HG03354 (cell line): ENCODE results near the gene ZNF440.
"Not testable (repeated sequence)": the region's sequence is repeated elsewhere in the genome, so short reads cannot be mapped to it uniquely, and the experiment has no call there.

Experiments
- ATAC-seq: cut with Tn5 transposase; IDR thresholded peaks from one replicate; pipeline ENCODE4 v1.9.1; 2021; ENCODE audit warnings: mild to moderate bottlenecking; ENCODE audit not compliant: unreplicated experiment, poor library complexity, severe bottlenecking

Gene ZNF440

DNA sequence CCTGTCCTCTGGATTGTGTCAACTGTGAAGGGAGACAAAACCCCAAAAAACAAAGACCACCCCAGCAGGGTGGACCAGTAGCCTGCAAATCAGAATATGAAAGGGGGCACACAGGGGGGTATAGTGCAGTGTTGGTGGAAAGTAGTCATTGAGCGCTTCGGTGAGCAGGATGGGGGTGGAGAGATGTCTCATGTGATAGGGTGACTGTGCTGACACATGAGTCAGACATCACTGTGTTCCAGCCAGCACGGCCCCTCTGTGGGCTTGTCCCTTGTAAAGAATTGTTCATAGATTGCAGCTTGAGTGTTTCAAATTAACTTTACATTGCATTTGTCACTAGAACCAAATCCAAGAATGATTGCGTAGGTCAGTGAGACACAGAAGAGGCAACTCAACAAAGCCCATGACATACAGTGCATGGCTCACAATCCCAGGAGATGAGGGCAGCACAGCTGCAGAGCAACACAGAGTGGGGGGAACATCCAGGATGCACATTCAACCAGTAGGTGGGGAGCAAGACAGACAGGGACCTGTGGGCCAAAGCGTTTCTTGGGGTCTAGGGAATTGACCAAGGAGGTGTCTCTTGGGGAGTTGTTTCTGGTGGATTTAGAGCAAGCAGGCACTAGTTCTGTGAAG, 7.5 kb downstream of the ZNF440 start:
- ATAC-seq: no peak

DNA sequence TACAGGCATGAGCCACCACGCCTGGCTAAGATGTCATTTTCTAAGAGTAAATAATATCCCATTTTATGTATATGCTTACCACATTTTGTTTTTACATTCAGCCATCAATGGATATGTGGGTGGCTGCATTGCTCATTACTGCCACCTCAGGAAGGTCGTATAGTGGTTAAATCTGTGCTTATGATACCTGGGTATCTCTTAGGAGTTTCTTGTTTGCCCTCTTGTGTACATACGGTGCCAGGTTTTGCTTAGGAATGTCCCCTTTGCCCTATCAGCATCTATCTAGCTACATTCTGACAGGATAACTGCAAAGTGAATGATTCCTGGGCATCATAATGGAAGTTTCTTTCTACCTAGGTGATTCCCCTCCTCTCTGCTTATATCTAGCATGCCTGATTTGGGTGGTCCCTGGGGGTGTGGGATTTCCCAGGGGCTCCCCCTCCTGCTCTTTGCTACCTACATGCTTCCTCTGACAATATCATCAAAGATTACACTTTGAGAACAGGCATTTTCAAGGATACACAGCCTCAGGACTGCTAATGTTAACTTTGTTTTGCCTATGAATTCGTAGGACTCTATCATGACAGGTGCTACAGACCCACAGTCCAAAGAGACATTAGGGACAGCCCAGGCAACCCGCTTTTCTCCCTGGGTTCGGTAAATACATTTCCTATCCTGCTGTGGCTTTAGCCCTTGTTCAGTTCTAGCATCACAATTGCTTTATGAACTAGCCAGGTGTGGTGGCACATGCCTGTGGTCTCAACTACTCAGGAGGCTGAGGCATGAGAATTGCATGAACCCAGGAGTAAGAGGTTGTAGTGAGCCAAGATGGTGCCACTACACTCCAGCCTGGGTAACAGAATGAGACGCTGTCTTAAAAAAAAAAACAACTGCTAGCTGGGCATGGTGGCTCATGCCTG, 15.1 kb downstream of the ZNF440 start:
- ATAC-seq: not testable (repeated sequence)

DNA sequence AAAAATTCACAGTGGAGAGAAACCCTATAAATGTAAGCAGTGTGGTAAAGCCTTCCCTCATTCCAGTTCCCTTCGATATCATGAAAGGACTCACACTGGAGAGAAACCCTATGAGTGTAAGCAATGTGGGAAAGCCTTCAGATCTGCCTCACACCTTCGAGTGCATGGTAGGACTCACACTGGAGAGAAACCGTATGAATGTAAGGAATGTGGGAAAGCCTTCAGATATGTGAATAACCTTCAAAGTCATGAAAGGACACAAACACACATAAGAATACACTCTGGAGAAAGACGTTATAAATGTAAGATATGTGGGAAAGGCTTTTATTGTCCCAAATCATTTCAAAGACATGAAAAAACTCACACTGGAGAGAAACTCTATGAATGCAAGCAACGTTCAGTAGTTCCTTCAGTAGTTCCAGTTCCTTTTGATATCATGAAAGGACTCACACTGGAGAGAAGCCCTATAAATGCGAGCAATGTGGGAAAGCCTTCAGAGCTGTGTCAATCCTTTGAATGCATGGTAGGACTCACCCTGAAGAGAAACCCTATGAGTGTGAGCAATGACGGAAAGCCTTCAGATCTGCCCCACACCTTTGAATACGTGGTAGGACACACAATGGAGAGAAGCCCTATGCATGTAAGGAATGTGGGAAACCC, 18.3 kb downstream of the ZNF440 start:
- ATAC-seq: no peak

DNA sequence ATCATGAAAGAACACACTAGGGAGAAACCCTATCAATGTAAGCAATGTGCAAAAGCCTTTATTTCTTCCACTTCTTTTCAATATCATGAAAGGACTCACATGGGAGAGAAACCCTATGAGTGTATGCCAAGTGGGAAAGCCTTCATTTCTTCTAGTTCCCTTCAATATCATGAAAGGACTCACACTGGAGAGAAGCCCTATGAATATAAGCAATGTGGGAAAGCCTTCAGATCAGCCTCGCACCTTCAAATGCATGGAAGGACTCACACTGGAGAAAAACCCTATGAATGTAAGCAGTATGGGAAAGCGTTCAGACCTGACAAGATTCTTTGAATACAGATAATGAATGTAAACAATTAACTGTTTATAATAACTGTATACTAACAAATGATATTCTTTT, 19.5 kb downstream of the ZNF440 start:
- ATAC-seq: no peak

DNA sequence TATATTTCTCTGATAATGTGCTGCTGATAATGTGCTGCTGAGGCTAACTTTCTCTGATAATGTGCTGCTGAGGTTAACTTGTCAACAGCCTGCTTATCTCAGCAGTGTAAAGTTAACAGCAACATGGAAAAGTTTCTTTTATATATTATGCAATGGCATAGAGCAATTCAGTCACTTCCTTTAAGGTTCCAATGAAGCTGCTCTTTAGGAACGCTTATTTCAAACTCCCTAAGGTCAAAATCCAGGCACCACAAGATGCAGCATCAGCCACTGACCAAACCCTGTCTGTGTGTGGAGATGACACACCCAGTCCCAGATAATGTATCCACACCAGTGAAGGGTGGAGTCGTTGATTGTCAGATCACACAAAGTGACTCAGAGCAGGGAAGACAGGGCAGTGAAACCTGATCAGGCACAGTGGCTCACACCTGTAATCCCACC, 21.6 kb downstream of the ZNF440 start:
- not testable (repeated sequence) for ATAC-seq

DNA sequence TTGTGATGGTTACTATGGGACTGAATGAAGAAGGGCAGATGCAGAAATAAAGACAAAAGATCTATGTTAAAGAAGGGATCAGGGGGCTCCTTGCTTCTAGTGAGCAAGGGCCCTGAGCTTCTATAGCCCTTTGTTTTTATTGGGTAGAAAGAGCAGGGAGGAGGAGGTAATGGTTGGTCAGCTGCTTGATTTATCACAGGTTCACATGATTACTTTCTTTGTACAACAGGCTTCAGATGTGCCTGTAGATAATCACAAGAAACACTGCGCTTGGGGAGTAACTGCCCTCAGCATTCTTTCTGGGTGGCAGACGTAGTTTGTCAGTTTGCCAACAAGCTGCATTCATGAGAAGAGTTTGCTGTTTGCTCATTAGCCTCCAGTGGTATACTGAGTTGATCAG, 29.6 kb downstream of the ZNF440 start:
- no peak for ATAC-seq

DNA sequence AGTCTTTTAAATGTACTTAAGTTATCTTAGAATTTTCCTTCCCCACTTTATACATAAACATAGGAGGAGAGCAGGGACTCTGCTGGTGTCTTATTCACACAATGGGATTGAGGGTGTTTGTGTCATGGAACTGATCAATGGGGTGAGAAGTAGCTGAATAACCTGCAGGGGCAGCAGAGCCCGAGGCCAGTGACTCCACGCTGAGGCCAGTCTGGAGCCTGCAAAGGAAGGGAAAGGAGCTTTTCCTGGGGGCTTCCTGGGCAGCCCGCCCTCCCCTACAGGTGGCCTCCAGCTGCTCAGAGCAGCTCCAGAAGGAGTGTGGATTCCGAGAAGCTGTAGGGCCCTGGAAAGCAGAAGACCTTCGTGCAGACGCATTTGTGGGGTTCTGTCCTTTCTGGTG, 33.5 kb downstream of the ZNF440 start:
- ATAC-seq: not testable (repeated sequence)

DNA sequence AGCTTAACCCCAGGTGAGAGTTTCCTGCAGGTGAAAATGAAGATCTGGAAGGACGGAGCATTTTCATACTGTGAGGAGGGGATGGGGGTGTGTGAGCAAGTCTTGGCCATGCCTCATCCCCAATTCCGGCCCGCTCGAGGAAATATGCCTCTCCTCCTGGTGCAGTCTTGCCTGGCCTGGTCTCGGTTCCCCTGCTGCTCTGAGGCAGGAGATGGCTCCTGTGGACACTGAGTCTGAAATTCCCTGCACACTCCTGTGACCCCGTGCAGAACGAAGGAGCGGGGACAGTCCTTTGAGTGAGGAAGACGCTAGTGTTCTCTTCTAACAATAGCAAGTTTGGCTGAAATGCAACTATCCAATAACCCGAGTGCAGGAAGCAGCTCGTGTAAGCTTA, 34.1 kb downstream of the ZNF440 start:
- no peak for ATAC-seq

DNA sequence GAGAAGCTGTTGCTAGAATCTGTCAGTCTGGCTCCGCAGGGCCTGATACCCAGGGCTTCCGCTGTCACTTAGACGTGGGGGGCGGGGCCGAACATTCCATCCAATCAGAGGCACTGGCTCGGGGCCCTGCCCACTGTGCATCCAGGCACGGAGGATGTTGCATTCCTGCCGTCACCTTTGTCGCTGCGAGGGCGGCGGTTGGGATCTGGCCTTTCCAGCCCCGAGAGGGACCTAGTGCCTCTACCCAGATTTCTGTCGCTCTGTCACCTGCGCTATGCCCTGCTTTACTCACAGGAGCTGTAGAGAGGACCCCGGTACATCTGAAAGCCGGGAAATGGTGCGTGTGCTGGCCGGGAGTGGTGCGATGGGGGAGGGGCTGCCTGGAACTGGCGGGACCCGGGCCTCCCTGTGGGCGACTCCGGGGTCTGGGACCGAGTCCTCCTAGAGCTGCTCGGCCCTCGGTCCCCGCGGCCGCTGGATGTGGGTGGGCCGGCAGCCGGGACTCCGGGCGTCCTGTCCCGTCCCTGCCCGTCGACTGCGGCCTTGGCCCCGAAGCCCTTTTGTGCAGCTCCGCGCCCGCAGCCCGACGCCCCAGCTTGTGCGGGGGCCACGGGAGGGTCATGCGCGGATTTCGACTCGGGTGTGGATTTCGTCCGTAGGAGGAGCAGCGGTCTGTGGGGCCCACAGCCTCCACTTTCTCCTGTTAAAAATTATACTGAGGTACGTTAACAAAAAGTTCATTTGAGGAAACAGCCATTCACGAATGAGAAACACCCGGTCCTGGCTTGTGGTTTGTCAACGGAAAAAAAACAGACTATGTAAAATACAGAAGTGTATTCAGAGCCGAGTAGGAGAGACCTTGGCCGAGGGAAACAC, 34.8 kb downstream of the ZNF440 start, which contains the start of gene ZNF439:
ZNF439 (plus strand) TSS at position 133 of the 876 bp plus-strand sequence; CDS start at position 275, 142 bp downstream.
- ATAC-seq: peak; percentile 88

DNA sequence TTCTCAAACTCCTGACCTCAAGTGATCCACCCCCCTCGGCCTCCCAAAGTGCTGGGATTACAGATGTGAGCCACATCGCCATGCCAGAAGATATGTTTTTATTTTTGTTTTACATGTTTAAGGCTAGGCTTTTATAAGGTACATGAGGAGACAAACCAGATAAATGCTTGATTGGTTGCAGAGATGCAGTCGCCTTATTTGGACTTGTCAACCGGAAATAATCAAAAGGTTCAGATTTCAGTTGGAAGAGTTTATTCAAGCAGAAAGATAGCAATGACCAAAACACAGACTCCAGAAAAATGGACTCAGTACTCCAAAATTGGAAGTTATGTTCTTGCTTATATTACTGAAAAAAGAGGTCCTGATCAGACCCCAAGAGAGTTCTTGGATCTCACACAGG, 36.2 kb downstream of the ZNF440 start:
- ATAC-seq: not testable (repeated sequence)

DNA sequence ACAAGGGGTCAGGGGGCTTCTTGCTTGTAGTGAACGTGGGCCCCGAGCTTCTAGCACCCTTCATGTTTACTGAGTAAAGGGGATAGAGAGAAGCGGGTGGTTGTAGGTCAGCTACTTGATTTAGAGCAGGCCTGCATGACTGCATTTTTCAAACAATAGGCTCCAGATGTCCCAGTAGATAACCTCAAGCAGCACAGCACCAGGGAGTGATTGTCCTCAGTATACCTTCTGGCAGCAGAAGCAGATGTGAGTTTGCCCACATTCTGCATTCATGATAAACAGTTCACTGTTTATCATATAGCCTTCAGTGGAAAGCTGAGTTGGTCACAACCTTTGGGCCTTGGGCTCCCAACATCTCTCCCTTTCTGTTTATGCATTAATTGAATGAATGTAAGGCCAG, 39.3 kb downstream of the ZNF440 start:
- ATAC-seq: no peak

DNA sequence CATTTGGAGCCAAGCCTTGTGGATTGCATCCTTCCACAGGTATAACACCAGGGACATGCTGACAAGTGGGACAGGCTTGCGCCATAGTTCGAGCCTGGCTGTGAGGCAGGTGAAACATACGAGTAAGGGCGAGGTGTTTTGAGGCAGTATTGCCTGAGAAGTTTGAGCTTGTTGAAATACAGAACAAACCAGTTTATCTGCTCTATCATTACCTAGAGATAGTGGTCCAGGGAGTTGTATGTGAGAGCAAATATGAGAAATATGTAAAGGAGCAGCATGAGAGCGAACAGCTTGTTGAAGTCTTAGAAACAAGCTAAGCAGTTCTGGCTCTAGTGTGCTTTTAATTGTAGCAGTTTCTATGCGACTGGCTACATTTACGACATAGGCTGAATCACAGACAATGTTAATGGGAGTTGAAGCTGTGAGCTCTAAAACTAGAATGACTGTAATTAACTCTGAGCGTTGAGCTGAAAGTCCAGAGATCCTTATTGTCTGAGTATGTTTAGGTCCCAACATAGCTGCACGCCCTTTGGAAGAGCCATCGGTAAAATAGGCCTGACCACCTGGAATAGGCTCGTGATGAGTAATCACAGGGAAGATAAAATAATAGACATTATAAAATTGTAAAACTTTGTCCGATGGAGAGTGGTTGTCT, 42.6 kb downstream of the ZNF440 start:
- no peak for ATAC-seq

DNA sequence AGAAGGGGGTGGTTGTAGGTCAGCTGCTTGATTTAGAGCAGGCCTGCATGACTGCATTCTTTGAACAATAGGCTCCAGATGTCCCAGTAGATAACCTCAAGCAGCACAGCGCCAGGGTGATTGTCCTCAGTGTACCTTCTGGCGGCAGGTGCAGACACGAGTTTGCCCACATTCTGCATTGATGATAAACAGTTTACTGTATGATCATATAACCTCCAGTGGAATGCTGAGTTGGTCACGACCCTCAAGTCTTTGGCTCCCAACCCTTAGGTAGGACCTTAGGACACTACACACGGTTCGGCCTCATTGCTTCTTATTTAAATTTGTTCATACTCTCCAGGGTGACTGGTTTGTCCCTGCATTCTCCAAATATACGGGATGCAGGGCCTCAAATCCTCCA, 46.6 kb downstream of the ZNF440 start:
- no peak for ATAC-seq

DNA sequence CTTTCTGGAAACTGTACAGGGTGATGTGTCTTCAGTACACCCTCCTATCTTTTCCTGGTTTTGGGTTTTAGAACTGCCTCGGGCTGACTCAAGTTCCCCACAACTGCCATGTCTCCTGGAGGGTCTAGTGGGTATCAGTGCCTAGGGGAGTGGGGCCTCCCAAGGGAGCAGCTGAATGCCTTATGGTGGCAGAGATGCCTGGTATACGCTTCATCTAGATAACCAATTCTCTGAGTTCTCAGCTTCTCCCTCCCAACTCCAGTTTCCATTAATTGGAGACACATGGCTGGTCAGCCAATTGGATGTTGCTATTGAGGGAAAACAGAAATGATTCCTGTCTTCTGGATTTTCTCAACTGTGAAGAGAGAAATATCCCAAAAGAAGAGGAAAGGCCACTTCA, 47.2 kb downstream of the ZNF440 start:
- ATAC-seq: no peak

DNA sequence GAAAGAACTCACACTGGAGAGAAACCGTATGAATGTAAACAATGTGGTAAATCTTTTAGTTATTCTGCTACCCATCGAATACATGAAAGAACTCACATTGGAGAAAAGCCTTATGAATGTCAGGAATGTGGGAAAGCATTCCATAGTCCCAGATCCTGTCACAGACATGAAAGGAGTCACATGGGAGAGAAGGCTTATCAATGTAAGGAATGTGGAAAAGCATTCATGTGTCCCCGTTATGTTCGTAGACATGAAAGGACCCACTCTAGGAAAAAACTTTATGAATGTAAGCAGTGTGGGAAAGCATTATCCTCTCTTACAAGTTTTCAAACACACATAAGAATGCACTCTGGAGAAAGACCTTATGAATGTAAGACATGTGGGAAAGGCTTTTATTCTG, 53.7 kb downstream of the ZNF440 start:
- ATAC-seq: not testable (repeated sequence)

DNA sequence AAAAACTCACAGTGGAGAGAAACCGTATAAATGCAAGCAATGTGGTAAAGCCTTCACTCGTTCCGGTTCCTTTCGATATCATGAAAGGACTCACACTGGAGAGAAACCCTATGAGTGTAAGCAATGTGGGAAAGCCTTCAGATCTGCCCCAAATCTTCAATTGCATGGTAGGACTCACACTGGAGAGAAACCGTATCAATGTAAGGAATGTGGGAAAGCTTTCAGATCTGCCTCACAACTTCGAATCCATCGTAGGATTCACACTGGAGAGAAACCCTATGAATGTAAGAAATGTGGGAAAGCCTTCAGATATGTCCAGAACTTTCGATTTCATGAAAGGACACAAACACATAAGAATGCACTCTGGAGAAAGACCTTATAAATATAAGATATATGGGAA, 54.1 kb downstream of the ZNF440 start:
- ATAC-seq: no peak

DNA sequence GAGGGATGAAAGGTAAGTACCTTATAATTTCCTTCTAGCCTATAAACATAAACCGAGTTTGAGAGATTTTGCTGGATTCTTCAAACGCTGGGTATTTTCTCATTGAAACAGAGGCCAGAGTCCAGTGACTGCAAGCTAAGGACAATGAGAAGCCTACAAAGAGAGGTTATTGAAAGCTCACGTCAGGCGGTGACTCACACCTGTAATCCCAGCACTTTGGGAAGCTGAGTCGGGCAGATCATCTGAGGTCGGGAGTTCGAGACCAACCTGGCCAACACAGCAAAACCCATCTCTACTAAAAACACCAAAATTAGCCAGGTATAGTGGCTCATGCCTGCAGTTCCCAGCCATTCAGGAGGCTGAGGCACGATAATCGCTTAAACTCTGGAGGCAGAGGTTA, 58.6 kb downstream of the ZNF440 start:
- no peak for ATAC-seq

DNA sequence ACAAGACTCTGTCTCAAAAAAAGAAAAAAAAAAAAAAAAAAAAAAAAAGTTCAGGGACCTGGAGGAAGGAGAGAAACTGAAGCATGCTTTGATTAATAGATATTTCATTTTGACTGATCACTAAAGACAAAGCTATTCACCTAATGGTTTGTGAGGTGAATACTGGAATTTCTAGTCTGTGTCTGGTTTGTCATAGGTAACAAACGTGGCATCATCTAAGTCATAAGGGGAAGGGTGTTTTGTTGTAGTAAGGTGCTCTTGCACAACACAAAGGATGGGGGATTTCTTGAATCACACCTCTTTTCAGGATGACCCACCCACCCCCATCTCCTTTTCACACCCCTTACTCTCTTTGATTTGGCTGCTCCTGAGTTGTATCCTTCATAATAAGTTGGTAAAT, 59.7 kb downstream of the ZNF440 start:
- ATAC-seq: no peak

DNA sequence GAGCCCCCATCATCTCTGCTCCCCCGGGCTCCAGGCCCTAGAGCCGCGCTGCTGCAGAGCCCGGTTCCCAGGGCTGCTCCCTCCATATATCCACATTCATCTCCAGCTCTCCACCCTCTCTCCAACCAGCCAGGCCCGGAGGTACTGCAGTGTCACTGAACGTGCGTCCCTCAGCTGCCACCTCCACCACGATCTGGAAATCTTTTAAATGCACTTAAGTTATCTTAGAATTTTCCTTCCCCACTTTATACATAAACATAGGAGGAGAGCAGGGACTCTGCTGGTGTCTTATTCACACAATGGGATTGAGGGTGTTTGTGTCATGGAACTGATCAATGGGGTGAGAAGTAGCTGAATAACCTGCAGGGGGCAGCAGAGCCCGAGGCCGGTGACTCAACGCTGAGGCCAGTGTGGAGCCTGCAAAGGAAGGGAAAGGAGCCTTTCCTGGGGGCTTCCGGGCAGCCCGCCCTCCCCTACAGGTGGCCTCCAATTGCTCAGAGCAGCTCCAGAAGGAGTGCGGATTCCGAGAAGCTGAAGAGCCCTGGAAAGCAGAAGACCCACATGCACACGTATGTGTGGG, 65.7 kb downstream of the ZNF440 start:
- not testable (repeated sequence) for ATAC-seq
